Inflammatory macrophage (primary cell): ENCODE results near the gene TMEM260.
"Not testable (repeated sequence)": the region's sequence is repeated elsewhere in the genome, so short reads cannot be mapped to it uniquely, and the experiment has no call there.

Experiments used
- DNase-seq, 2 donors: peaks; one replicate each; pipeline ENCODE4 v3.0.0-alpha.2; 2020 to 2022

TMEM260 gene

GRCh38 chr14:56678838-56679237 is 99.2 kb downstream of the TMEM260 start:
- DNase-seq = no peak

GRCh38 chr14:56686416-56686815 is 106.8 kb downstream of the TMEM260 start:
- no peak for DNase-seq

- no peak for DNase-seq
Observed at GRCh38 chr14:56687123-56687522, 107.5 kb downstream of the TMEM260 start.

GRCh38 chr14:56694609-56695008 is 115.0 kb downstream of the TMEM260 start:
- no peak for DNase-seq

GRCh38 chr14:56695216-56695615 is 115.6 kb downstream of the TMEM260 start:
- not testable (repeated sequence) for DNase-seq
